Measurements from ENCODE around the gene SORT1. TPM values are rescaled to one million over a fixed set of nuclear protein-coding genes. Genes with fewer than 3 reads are reported as not detected.

Gene SORT1
- total and polyA plus RNA-seq, 2 of the 13 experiments (the other 11 are each of a cell fraction or from before 2014, with no cell fraction given) = 32.4 to 93.0 TPM

DNA sequence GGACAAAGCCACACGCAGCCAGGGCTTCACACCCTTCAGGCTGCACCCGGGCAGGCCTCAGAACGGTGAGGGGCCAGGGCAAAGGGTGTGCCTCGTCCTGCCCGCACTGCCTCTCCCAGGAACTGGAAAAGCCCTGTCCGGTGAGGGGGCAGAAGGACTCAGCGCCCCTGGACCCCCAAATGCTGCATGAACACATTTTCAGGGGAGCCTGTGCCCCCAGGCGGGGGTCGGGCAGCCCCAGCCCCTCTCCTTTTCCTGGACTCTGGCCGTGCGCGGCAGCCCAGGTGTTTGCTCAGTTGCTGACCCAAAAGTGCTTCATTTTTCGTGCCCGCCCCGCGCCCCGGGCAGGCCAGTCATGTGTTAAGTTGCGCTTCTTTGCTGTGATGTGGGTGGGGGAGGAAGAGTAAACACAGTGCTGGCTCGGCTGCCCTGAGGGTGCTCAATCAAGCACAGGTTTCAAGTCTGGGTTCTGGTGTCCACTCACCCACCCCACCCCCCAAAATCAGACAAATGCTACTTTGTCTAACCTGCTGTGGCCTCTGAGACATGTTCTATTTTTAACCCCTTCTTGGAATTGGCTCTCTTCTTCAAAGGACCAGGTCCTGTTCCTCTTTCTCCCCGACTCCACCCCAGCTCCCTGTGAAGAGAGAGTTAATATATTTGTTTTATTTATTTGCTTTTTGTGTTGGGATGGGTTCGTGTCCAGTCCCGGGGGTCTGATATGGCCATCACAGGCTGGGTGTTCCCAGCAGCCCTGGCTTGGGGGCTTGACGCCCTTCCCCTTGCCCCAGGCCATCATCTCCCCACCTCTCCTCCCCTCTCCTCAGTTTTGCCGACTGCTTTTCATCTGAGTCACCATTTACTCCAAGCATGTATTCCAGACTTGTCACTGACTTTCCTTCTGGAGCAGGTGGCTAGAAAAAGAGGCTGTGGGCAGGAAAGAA is 122.9 kb downstream of the SORT1 start (continued):
- TF ChIP-seq SOX13 (IDR thresholded peaks at IDR 0.05) (no peak), SOX13 (CRISPR knock-in tag; conservative IDR thresholded peaks at IDR 0.05 in 1 of 2, IDR thresholded peaks at IDR 0.05 in 1 of 2) (peak in 1 of 2 experiments; percentile 69; a peak in 2 of 4 replicates), HDAC2 (CRISPR knock-in tag; IDR thresholded peaks at IDR 0.05) (peak; percentile 82), ZNF232 (CRISPR knock-in tag; IDR thresholded peaks at IDR 0.05; ENCODE audit: borderline replicate concordance) (0 out of 2 replicates have a peak, but pooled peaks have one; percentile 39), CBX2 (IDR thresholded peaks at IDR 0.05; ENCODE audit: low read depth, low read length) (no peak), CBX2 (CRISPR knock-in tag; IDR thresholded peaks at IDR 0.05; ENCODE audit: low read depth) (no peak), BRD4 (CRISPR knock-in tag; IDR thresholded peaks at IDR 0.05) (peak; percentile 49; the same call in 1 of the 2 replicates), MLLT10 (CRISPR knock-in tag; IDR thresholded peaks at IDR 0.05) (no peak), AKAP8 (CRISPR knock-in tag; IDR thresholded peaks at IDR 0.05) (no peak), NR2F2 (IDR thresholded peaks at IDR 0.05; ENCODE audit: borderline replicate concordance, low read depth) (peak; percentile 31; the same call in 1 of the 2 replicates), NKX3-1 (CRISPR knock-in tag; IDR thresholded peaks at IDR 0.05) (0 out of 2 replicates have a peak, but pooled peaks have one; percentile 36), ZNF142 (CRISPR knock-in tag; IDR thresholded peaks at IDR 0.05) (no peak; the same call in 1 of the 2 replicates), POLR2G (IDR thresholded peaks at IDR 0.05; ENCODE audit: low read depth, low read length) (peak; percentile 69), ZMYM3 (CRISPR knock-in tag; IDR thresholded peaks at IDR 0.05) (peak; percentile 43), BCLAF1 (IDR thresholded peaks at IDR 0.05) (no peak), AGO1 (IDR thresholded peaks at IDR 0.05; ENCODE audit: low read depth, low read length, poor library complexity, severe bottlenecking) (no peak), ZBTB21 (CRISPR knock-in tag; IDR thresholded peaks at IDR 0.05) (no peak), MED8 (CRISPR knock-in tag; IDR thresholded peaks at IDR 0.05; ENCODE audit: insufficient replicate concordance) (peak; percentile 32), PITX1 (CRISPR knock-in tag; IDR thresholded peaks at IDR 0.05) (no peak)
- TF ChIP-seq, protein P1, sequence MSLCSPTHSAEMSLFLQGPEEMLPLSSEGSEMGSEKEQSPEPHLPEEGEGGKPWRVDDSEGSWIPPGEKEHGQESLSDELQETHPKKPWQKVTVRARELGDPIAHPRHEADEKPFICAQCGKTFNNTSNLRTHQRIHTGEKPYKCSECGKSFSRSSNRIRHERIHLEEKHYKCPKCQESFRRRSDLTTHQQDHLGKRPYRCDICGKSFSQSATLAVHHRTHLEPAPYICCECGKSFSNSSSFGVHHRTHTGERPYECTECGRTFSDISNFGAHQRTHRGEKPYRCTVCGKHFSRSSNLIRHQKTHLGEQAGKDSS (CRISPR knock-in tag; IDR thresholded peaks at IDR 0.05; ENCODE audit: borderline replicate concordance, low read depth) = peak; percentile 26; the same call in 1 of the 2 replicates
